Kidney (tissue), 14 donors: ENCODE data around the gene BRD3OS. TPM values are rescaled to one million over a fixed set of nuclear protein-coding genes. Genes with fewer than 3 reads are reported as not detected.

Experiments used
- DNase-seq, 5 donors: peaks; one replicate each; pipeline ENCODE4 v3.0.0-alpha.2; 2013 to 2020
- FAIRE-seq: peaks from 2 replicates; lab custom pipeline; 2012; peaks lifted over from hg19 to GRCh38; lab: Jason Lieb, UNC
- H3K27ac ChIP-seq, 2 donors: one replicate each; pipeline ENCODE4 v1.7.0; 2013; ENCODE audit warnings: low read depth in 2 of 2, low read length in 2 of 2, inconsistent platforms in 1 of 2
- H3K27me3 ChIP-seq: one replicate; pipeline ENCODE4 v1.7.1; 2013; ENCODE audit warnings: low read length, inconsistent platforms; ENCODE audit not compliant: control insufficient read depth, insufficient read depth
- H3K36me3 ChIP-seq, 3 donors: one replicate each; pipeline versions ENCODE4 v1.7.0 to v1.7.1; 2013; ENCODE audit warnings: low read length in 3 of 3, control low read depth in 1 of 3, inconsistent platforms in 1 of 3; ENCODE audit not compliant: insufficient read depth in 3 of 3, control insufficient read depth in 2 of 3
- H3K4me1 ChIP-seq, 3 donors: one replicate each; pipeline versions ENCODE4 v1.7.0 to v1.7.1; 2013; ENCODE audit warnings: low read length in 3 of 3, inconsistent platforms in 1 of 3, low read depth in 1 of 3; ENCODE audit not compliant: control insufficient read depth in 2 of 3, insufficient read depth in 2 of 3
- H3K4me3 ChIP-seq, 3 donors: one replicate each; pipeline versions ENCODE4 v1.7.0 to v1.8.1; 2013; ENCODE audit warnings: low read length in 3 of 3, control low read depth in 1 of 3, inconsistent platforms in 1 of 3
- H3K9ac ChIP-seq, 3 donors: one replicate each; pipeline versions ENCODE4 v1.7.0 to v1.7.1; 2013; ENCODE audit warnings: low read length in 3 of 3, control low read depth in 1 of 3, inconsistent platforms in 1 of 3
- H3K9me3 ChIP-seq, 3 donors: one replicate each; pipeline versions ENCODE4 v1.7.0 to v1.7.1; 2013; ENCODE audit warnings: low read length in 3 of 3, control low read depth in 1 of 3, inconsistent platforms in 1 of 3; ENCODE audit not compliant: control insufficient read depth in 2 of 3, insufficient read depth in 1 of 3
- intact Hi-C: fragments of 100-400 bp; cut with DNase I; formaldehyde crosslinking; loops from one replicate; pipeline ENCODE4 v1.11.1; 2022
- polyA plus RNA-seq: library from polyadenylated mRNA; stranded (reverse); fragments of 350-450 nt; fragmentation: Illumina TruSeq; extraction: RNeasy Lipid Tissue Mini Kit (QIAGEN cat#74804); gene quantifications from one replicate; pipeline ENCODE4 v1.2.3, GENCODE V29; 2014; ENCODE audit warnings: low read depth, low replicate concordance; ENCODE audit not compliant: insufficient read depth
- total RNA-seq: library from RNA; stranded (reverse); fragmentation: NEBNext Ultra II Directional; extraction: Animal tissue kit (Norgen Biotek cat#: 25700); gene quantifications from one replicate; pipeline ENCODE4 v1.2.1, GENCODE V29; 2021
- TF ChIP-seq, protein P1 (sequence below): IDR thresholded peaks from 3 replicates; pipeline ENCODE4 v1.5.1; 2012; ENCODE audit warnings: mild to moderate bottlenecking, moderate library complexity, borderline replicate concordance; ENCODE audit not compliant: insufficient read depth; ENCODE audit errors: extremely low read depth
- donor health status: control.
- donor health status: control.
- donor health status: control.
- donor health status: control.
- donor health status: control.
- donor health status: DM: yes; HTN: yes; CAD: no.
- donor health status: Normal renal cell carcinoma (clear cell type).

The BRD3OS gene
- total and polyA plus RNA-seq, 2 donors from 2014 or later = 16.5 to 24.4 TPM

- Histone ChIP-seq H3K9me3 (no peaks in the 10 kb centered on the region), H3K4me3 (no peak overlapping the region), H3K9ac (no peak overlapping the region), H3K4me1 (peaks cover 0 to 60% (median 46%) of the 10 kb centered on the region in 3 donors), H3K27ac (no peak overlapping the region), H3K27me3 (no peaks in the 10 kb centered on the region), H3K36me3 (no peaks in the 10 kb centered on the region)
- TF ChIP-seq, protein P1, sequence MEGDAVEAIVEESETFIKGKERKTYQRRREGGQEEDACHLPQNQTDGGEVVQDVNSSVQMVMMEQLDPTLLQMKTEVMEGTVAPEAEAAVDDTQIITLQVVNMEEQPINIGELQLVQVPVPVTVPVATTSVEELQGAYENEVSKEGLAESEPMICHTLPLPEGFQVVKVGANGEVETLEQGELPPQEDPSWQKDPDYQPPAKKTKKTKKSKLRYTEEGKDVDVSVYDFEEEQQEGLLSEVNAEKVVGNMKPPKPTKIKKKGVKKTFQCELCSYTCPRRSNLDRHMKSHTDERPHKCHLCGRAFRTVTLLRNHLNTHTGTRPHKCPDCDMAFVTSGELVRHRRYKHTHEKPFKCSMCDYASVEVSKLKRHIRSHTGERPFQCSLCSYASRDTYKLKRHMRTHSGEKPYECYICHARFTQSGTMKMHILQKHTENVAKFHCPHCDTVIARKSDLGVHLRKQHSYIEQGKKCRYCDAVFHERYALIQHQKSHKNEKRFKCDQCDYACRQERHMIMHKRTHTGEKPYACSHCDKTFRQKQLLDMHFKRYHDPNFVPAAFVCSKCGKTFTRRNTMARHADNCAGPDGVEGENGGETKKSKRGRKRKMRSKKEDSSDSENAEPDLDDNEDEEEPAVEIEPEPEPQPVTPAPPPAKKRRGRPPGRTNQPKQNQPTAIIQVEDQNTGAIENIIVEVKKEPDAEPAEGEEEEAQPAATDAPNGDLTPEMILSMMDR = no peak
- no peak for FAIRE-seq
- intact Hi-C loops = no loop called here
- peak in 3 of 5 donors; percentile 26 to 68 (median 57) for DNase-seq
These were observed 48.4 kb upstream of the BRD3OS start for GRCh38 chr9:133976887-133977286.

GRCh38 chr9:133977421-133978201 is 47.7 kb upstream of the BRD3OS start:
- no peak overlapping the region for H3K4me3 ChIP-seq
- no peaks in the 10 kb centered on the region for H3K36me3 ChIP-seq
- intact Hi-C loops = no loop called here
- H3K9me3 ChIP-seq = no peaks in the 10 kb centered on the region
- DNase-seq (peak in 2 of 5 donors; percentile 53 to 66), FAIRE-seq (no peak)
- no peak overlapping the region for H3K27ac ChIP-seq
- no peak overlapping the region for H3K9ac ChIP-seq
- peaks cover 0 to 58% (median 47%) of the 10 kb centered on the region in 3 donors for H3K4me1 ChIP-seq
- H3K27me3 ChIP-seq = no peaks in the 10 kb centered on the region
- TF ChIP-seq, protein P1 = no peak

DNA sequence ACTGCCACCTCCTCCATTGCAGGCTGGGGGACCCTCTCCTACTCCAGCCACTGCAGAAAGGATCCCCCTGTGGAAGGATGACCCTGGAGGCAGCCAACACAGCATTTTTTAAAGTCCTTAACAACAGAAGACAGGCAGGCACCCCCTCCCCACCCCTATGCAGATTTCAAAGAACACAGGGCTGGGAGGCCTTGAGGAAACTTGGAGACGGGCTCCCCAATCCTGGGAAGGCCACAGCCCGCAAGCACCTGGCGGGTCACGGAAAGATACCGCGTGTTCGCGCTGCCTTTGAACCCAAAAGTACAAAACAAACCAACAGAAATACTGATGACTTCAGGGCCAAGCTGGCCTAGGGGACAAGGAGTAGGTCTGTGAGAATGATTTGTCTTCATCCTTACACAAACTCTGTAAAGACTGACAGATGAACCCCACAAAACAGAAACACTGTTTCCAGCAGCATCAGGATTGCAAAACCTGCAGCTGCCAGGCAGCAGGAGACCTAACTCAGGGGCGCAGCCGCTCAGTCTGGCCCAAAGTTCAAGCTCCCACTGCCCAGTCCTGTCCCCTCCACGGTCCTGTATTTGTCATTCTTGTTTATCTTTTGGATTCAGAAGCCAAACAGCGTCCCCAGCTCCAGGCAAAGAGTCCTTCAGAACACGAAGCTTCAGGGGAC is 46.9 kb upstream of the BRD3OS start:
- Histone ChIP-seq H3K36me3 (no peaks in the 10 kb centered on the region), H3K27ac (no peak overlapping the region), H3K27me3 (no peaks in the 10 kb centered on the region), H3K4me3 (no peak overlapping the region), H3K9me3 (no peaks in the 10 kb centered on the region), H3K4me1 (peaks cover 0 to 52% (median 40%) of the 10 kb centered on the region in 3 donors), H3K9ac (no peak overlapping the region)
- DNase-seq = peak in 2 of 5 donors; percentile 10 to 41
- TF ChIP-seq, protein P1 = no peak
- intact Hi-C loops = no loop called here
- FAIRE-seq = no peak
